ENCODE measurements around the gene PTCH1.

PTCH1 gene

DNA sequence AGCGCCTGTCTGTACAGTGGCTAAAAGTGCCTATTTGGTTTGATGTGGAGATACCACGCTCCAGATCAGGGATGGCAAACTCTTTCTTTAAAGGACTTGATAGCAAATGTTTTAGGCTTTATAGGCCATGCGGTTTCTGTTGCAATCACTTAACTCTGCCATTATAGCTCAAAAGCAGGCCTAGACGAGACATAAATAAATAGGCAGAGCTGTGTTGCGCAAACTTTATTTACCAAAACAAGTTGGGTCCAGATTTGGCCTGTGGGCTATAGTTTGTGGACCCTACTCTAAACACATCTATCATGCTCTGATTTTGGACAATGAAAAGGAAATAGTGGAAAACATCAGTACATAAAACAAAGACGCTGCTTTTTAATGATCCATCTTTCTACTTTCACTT lies 79.2 kb downstream of the PTCH1 start:
- no peak overlapping the region for H3K4me3 ChIP-seq (ENCODE audit: extremely low read depth, insufficient read depth, low read length, poor library complexity, severe bottlenecking)
- H3K36me3 ChIP-seq (ENCODE audit: control insufficient read depth, insufficient read depth, low read length) = peaks cover 7% of the 10 kb centered on the region
- H3K4me1 ChIP-seq (ENCODE audit: control insufficient read depth, insufficient read depth, low read length, poor library complexity, severe bottlenecking) = peaks cover 8% of the 10 kb centered on the region
- no peak overlapping the region for H3K27ac ChIP-seq (ENCODE audit: low read depth, low read length, severe bottlenecking)
- 83 to 100% methylated on average over 2 to 6 of the region's 6 CpGs for WGBS, 2 experiments (ENCODE audit: insufficient coverage in 2 of 2)
- peaks cover 2% of the 10 kb centered on the region for H3K9me3 ChIP-seq (ENCODE audit: control insufficient read depth, low read length)

DNA sequence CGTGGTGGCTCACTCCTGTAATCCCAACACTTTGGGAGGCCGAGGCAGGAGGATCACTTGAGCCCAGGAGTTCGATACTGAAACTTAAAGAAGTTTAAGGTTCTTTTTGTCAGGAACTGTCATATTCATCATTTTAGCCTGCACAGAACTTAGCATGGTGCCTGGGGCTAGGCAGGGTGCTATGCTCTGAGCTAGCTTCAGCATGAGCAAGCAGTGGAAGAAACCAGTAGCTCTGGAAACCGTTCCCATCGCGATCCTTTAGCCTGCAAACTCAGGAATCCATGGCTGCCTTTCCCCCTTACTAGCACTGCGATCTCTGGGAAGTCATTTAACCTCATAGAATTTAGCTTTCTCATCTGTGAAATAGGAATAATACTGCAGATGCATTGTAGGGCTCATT lies 80.4 kb downstream of the PTCH1 start:
- Histone ChIP-seq H3K27ac (ENCODE audit: low read depth, low read length, severe bottlenecking) (no peak overlapping the region), H3K36me3 (ENCODE audit: control insufficient read depth, insufficient read depth, low read length) (no peaks in the 10 kb centered on the region), H3K4me3 (ENCODE audit: extremely low read depth, insufficient read depth, low read length, poor library complexity, severe bottlenecking) (no peak overlapping the region), H3K9me3 (ENCODE audit: control insufficient read depth, low read length) (peaks cover 2% of the 10 kb centered on the region), H3K4me1 (ENCODE audit: control insufficient read depth, insufficient read depth, low read length, poor library complexity, severe bottlenecking) (peaks cover 8% of the 10 kb centered on the region)
- WGBS, 2 experiments (ENCODE audit: insufficient coverage in 2 of 2) = 94 to 98% methylated on average over 3 to 5 of the region's 7 CpGs

DNA sequence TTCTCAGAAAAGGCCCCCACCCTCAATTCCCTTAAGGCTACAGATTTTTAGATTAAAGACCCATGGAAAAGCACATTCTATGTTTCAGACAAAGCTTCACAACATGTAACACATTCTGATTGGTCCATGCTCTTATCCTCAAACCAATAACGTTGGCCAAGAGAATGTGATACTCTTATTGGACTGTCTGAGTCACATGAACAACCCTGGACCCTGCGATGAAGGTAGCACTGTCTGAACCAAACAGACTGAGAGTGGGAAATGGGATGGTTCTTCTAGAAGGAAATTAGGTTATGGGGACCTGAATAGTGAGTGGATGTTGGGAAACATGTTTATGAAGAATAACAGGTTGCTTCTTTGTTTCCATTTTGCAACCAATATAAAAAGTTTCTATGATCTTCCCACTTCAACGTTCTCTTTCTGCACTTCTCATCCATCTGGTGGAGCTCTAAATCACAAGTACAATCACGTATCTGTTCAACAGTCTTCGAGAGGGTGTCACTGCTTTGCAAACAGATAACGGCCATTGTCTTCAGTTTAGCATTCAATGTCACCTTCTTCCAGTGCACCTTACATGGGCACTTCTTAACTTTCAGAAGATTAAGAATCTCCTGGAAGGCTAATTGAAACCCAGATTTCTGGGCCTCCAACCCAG lies 81.6 kb downstream of the PTCH1 start:
- WGBS, 2 experiments (ENCODE audit: insufficient coverage in 2 of 2) = 94 to 98% methylated on average over 6 of the region's 6 CpGs
- no peak overlapping the region for H3K4me3 ChIP-seq (ENCODE audit: extremely low read depth, insufficient read depth, low read length, poor library complexity, severe bottlenecking)
- no peaks in the 10 kb centered on the region for H3K36me3 ChIP-seq (ENCODE audit: control insufficient read depth, insufficient read depth, low read length)
- no peak overlapping the region for H3K27ac ChIP-seq (ENCODE audit: low read depth, low read length, severe bottlenecking)
- peaks cover 8% of the 10 kb centered on the region for H3K4me1 ChIP-seq (ENCODE audit: control insufficient read depth, insufficient read depth, low read length, poor library complexity, severe bottlenecking)
- peaks cover 2% of the 10 kb centered on the region for H3K9me3 ChIP-seq (ENCODE audit: control insufficient read depth, low read length)

DNA sequence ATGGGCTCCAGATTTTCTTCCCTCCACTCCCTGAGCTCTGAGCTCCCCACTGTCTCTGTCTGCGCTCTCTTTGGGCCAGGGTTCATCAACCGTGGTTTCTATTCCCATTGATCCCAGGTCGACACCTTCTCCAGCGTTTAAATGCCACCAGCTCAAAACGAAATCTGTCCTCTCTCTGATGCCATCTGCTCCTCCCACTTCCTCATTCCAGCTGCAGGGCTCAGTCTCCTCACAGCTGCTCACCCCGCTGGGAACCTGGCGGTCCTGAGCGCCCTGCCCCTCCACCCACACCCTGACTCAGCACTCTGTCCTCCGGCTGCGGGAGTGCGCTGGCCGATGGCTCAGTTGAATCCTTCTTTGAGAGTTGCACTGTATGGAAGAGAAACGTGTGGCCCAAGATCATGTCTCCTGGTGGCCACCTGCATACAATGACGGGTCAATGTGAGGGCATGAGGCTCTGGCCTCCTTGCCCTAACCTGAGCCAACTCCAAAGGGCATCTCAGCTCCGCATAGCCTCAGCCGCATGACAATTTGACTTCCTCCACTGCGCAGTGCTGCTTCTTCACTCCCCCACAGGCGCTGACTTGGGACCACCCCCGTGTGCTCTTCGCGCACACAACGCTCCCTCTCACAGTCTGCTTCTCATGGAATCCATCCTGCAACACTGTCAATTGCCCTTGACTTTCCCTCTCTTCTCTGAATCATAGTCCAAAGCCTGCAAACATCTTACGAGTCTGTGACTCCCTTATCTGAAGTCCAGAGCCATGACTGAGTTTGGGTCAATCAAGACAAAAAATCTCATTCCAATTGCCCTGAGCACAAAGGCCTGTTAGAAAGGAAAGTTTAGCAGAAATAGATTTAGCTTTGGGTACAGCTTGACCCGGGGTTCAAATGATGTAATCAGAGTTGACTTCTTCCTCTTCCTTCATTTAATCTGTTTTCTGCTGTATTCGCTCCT lies 82.4 kb downstream of the PTCH1 start:
- peaks cover 7% of the 10 kb centered on the region for H3K9me3 ChIP-seq (ENCODE audit: control insufficient read depth, low read length)
- H3K4me1 ChIP-seq (ENCODE audit: control insufficient read depth, insufficient read depth, low read length, poor library complexity, severe bottlenecking) = peaks cover 8% of the 10 kb centered on the region
- H3K27ac ChIP-seq (ENCODE audit: low read depth, low read length, severe bottlenecking) = peak overlapping the region; percentile 5
- WGBS, 2 experiments (ENCODE audit: insufficient coverage in 2 of 2) = 51 to 59% methylated on average over 18 to 22 of the region's 25 CpGs
- H3K4me3 ChIP-seq (ENCODE audit: extremely low read depth, insufficient read depth, low read length, poor library complexity, severe bottlenecking) = no peak overlapping the region
- no peaks in the 10 kb centered on the region for H3K36me3 ChIP-seq (ENCODE audit: control insufficient read depth, insufficient read depth, low read length)

DNA sequence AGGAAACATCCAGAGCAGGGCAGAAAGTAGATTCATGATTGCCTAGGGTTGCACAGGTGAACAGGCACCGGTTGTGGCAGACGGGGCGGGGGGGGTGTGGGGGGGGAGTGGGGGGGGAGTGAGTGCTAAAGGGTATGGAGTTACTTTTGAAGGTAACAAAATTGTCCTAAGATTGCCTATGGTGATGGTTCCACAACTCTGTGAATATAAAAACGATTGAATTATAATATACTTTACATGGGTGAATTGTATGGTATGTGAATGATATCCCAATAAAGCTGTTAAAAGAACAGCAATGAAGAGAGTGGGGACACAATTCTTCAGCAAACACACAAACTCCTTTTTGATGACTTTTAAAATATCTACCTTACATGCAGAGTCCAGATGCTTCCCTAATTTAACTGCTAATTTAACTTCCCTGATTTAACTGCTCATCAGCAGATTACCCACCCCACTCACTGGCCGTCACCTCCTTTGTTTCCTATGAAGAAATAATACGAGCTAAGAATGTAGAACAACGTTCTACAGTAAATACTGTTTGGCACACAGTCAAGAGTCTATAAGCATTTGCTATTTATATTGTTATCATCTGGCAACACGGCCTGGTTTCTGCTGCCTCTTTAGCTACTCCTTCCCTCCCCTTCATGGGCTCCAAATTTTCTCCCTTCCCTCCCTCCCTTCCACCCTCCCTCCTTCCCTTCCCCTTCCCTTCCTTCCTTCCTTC lies 83.5 kb downstream of the PTCH1 start:
- H3K4me1 ChIP-seq (ENCODE audit: control insufficient read depth, insufficient read depth, low read length, poor library complexity, severe bottlenecking) = peaks cover 8% of the 10 kb centered on the region
- WGBS, 2 experiments (ENCODE audit: insufficient coverage in 2 of 2) = 90% methylated on average over 2 of the region's 8 CpGs; no CpG with 5 or more reads in 1 of the 2 experiments
- no peak overlapping the region for H3K27ac ChIP-seq (ENCODE audit: low read depth, low read length, severe bottlenecking)
- H3K9me3 ChIP-seq (ENCODE audit: control insufficient read depth, low read length) = peaks cover 12% of the 10 kb centered on the region
- no peak overlapping the region for H3K4me3 ChIP-seq (ENCODE audit: extremely low read depth, insufficient read depth, low read length, poor library complexity, severe bottlenecking)
- H3K36me3 ChIP-seq (ENCODE audit: control insufficient read depth, insufficient read depth, low read length) = no peaks in the 10 kb centered on the region

DNA sequence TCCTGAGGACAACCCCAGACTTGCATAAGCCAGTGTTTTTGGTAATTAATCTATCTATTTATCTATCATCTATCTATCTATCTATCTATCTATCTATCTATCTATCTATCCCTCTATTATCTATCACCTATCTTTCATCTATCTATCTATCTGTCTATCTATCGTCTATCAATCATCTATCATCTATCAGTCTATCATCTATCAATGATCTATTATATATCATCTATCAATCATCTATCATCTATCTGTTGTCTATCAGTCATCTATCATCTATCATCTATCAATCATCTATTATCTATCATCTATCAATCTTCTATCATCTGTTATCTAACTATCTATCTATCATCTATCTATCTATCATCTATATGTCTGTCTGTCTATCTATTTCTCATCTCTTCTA lies 85.5 kb downstream of the PTCH1 start:
- Histone ChIP-seq H3K4me3 (ENCODE audit: extremely low read depth, insufficient read depth, low read length, poor library complexity, severe bottlenecking) (no peak overlapping the region), H3K4me1 (ENCODE audit: control insufficient read depth, insufficient read depth, low read length, poor library complexity, severe bottlenecking) (peaks cover 8% of the 10 kb centered on the region), H3K36me3 (ENCODE audit: control insufficient read depth, insufficient read depth, low read length) (no peaks in the 10 kb centered on the region), H3K9me3 (ENCODE audit: control insufficient read depth, low read length) (peaks cover 12% of the 10 kb centered on the region), H3K27ac (ENCODE audit: low read depth, low read length, severe bottlenecking) (no peak overlapping the region)
- WGBS, 2 experiments (ENCODE audit: insufficient coverage in 2 of 2) = 94 to 100% methylated on average over 1 of the region's 1 CpG

DNA sequence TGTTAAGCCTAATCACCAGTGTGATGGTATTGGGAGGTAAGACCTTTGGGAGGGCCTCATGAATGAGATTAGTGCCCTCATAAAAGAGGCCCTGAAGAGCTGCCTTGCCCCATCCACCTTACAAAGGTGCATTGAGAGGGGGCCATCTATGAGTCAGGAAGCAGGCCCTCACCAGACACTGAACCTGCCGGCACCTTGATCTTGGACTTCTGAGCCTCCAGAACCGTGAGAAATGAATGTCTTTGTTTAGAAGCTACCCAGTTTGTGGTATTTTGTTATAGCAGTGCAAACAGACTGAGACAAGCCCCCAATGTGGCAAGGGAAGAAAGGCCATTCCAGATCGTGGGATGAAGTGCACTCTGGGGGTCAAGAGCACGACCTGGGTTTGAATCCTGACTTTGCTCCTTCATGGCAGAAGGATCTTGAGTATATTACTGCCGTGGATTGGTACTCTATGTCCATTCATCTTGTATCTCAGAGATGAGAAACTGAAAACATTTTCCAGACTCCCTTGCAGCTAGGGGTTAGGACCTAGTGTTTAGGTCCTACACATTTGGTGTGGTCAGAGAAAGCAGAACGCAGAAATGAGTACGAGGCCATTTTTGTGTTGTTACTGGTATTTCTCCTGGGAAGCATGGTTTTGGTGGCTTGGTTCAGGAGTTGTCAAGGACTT lies 86.7 kb downstream of the PTCH1 start:
- H3K4me3 ChIP-seq (ENCODE audit: extremely low read depth, insufficient read depth, low read length, poor library complexity, severe bottlenecking) = no peak overlapping the region
- H3K9me3 ChIP-seq (ENCODE audit: control insufficient read depth, low read length) = peaks cover 12% of the 10 kb centered on the region
- no peak overlapping the region for H3K27ac ChIP-seq (ENCODE audit: low read depth, low read length, severe bottlenecking)
- H3K36me3 ChIP-seq (ENCODE audit: control insufficient read depth, insufficient read depth, low read length) = no peaks in the 10 kb centered on the region
- H3K4me1 ChIP-seq (ENCODE audit: control insufficient read depth, insufficient read depth, low read length, poor library complexity, severe bottlenecking) = peaks cover 8% of the 10 kb centered on the region
- 95 to 96% methylated on average over 6 of the region's 7 CpGs for WGBS, 2 experiments (ENCODE audit: insufficient coverage in 2 of 2)

DNA sequence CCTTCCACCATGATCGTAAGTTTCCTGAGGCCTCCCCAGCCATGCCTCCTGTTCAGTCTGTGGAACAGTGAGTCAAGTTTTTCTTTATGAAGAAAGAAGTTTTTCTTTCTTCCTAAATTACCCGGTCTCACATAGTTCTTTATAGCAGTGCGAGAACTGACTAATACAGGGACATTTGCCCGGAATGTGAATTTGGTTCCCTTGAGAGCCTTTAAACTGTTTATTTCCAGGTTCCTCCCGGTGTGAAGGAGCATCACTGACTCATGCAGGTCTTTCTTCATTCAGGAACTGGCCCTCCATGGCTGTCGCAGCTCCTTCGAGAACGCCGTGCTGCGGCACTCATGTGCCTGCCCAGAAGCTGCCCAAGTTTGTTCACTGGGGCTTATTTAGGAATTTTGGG lies 87.7 kb downstream of the PTCH1 start:
- no peak overlapping the region for H3K4me3 ChIP-seq (ENCODE audit: extremely low read depth, insufficient read depth, low read length, poor library complexity, severe bottlenecking)
- H3K36me3 ChIP-seq (ENCODE audit: control insufficient read depth, insufficient read depth, low read length) = no peaks in the 10 kb centered on the region
- peaks cover 10% of the 10 kb centered on the region for H3K9me3 ChIP-seq (ENCODE audit: control insufficient read depth, low read length)
- no peak overlapping the region for H3K27ac ChIP-seq (ENCODE audit: low read depth, low read length, severe bottlenecking)
- H3K4me1 ChIP-seq (ENCODE audit: control insufficient read depth, insufficient read depth, low read length, poor library complexity, severe bottlenecking) = peaks cover 2% of the 10 kb centered on the region
- WGBS, 2 experiments (ENCODE audit: insufficient coverage in 2 of 2) = 97 to 100% methylated on average over 4 to 9 of the region's 10 CpGs

DNA sequence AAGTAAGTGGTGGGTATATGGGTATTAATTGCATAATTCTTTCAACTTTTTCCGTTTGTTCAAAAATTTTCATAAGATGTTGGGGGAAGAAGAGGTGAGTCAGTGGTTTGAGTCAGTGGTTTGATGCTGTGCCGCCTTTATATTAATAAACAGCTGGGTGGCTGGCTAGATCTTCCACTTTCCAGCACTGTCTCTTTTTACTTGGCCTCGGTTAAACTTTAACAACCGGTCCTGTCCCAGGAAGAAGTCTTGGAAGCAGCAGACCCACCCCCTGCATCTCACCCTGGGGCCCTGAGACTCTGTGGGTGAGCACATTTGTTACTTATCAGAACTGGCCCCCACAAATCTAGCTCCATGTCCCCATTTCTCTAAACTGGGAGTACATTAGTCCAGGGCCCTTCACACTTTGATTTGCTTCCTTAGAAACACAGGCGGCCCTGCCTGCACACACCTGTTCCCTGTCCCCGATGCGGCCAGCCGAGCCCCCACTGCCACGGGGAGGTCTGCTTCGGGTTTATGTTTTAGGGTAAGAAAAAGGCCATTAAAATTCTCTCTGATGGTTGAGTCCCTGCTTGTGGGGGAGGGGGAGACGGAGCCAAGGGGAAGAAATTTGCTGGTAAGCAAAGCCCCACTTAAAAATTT lies 90.7 kb downstream of the PTCH1 start:
- 31 to 33% methylated on average over 3 to 6 of the region's 11 CpGs for WGBS, 2 experiments (ENCODE audit: insufficient coverage in 2 of 2)
- Histone ChIP-seq H3K27ac (ENCODE audit: low read depth, low read length, severe bottlenecking) (peak overlapping the region; percentile 53), H3K9me3 (ENCODE audit: control insufficient read depth, low read length) (peaks cover 16% of the 10 kb centered on the region), H3K4me1 (ENCODE audit: control insufficient read depth, insufficient read depth, low read length, poor library complexity, severe bottlenecking) (no peaks in the 10 kb centered on the region), H3K36me3 (ENCODE audit: control insufficient read depth, insufficient read depth, low read length) (no peaks in the 10 kb centered on the region), H3K4me3 (ENCODE audit: extremely low read depth, insufficient read depth, low read length, poor library complexity, severe bottlenecking) (peak overlapping the region; percentile 34)

DNA sequence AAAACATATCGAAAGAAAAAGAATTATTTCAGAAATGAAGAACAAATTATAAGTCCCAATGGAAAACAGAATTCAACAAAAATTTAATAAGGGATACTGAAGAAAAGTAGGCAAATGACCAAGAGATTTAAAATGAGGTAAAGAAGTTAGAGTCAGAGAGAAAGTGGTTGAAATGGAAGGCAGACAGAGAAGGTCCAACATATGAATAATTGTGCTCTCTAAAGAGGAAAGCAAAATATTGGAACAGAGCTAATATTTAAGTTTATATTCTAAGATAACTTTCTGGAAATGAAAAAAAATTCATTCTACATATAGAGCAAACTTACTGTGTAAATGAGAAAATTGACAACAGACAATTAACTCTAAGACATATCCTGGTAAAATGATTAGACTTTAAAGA lies 94.1 kb downstream of the PTCH1 start:
- Histone ChIP-seq H3K4me1 (ENCODE audit: control insufficient read depth, insufficient read depth, low read length, poor library complexity, severe bottlenecking) (no peaks in the 10 kb centered on the region), H3K27ac (ENCODE audit: low read depth, low read length, severe bottlenecking) (no peak overlapping the region), H3K9me3 (ENCODE audit: control insufficient read depth, low read length) (peaks cover 8% of the 10 kb centered on the region), H3K4me3 (ENCODE audit: extremely low read depth, insufficient read depth, low read length, poor library complexity, severe bottlenecking) (no peak overlapping the region), H3K36me3 (ENCODE audit: control insufficient read depth, insufficient read depth, low read length) (no peaks in the 10 kb centered on the region)
- WGBS, 2 experiments (ENCODE audit: insufficient coverage in 2 of 2) = no CpG with 5 or more reads among the region's 1 CpG
